DMS53 (cell line): Measurements from ENCODE around the gene AMPH.
A peak's percentile ranks its signal among the peaks of the same experiment; 100 is the strongest.
"Not testable (repeated sequence)": the region's sequence is repeated elsewhere in the genome, so short reads cannot be mapped to it uniquely, and the experiment has no call there.

Source experiments
- DNase-seq: peaks from one replicate; lab custom pipeline; 2025; lab: John Stamatoyannopoulos, UW

Gene AMPH

GRCh38 chr7:38349869-38350583 is 281.1 kb downstream of the AMPH start:
- DNase-seq = peak; percentile 36

GRCh38 chr7:38349126-38349795 is 281.9 kb downstream of the AMPH start:
- not testable (repeated sequence) for DNase-seq

DNA sequence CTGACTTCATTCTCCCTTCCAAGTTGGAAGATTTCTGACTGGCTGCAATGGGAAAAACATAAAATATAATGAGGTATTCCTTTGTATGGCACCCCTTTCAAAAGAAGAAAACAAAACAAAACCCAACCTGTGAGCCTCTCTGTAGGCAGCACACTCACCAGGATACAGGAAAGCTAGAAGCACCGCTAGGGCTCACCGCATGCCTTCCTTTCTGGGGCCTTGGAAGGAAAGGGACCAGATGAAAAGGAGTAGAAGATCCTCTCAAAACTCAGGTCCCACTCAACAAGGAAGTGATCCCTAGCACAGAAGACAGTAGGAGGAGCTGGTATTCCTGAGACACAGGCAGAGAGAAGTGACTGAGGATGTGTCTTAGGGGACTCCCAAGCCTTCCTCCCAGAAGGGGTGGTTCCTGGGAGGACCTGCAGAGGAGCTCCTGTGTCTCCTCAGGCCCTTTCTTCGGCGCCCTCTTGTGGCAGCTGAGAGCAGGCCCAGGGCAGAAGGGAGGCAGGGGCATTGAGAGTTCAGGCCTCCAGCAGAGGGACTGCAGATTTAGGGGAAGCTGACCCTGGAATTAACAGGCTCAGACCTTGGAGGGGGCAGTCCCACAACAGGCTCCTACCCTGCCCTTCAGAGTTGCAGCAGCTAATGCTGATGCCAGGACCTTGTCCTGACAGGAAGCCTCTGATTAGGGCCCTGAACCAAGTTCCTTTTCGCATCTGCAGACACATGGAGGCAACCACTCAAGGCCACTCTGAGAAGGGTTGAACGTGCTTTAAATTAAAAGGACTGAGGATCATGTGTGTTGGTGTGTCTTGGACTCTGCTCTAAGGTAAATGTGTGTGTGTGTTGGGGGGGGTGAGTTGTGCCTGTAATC is 285.6 kb downstream of the AMPH start:
- DNase-seq = peak; percentile 78

DNA sequence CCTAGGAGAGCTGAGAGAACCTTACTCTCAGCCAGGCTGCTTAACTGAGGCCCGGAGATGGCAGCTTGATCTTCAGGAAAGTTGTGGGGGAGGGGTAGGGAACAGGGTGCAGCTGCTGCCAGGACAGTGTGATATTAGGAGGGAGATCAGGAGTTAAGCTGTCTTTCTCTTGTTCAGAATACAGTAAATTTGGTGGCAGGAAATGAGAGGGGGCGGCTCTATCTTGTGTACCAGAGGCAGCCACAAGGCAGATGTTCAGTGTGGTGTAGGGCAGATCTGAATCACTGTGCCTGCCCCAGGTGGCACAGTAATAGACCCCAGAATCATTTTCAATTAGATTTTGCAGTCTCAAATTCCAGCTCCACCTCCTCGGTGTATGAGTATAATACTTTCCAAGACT is 286.4 kb downstream of the AMPH start:
- peak; percentile 57 for DNase-seq

DNA sequence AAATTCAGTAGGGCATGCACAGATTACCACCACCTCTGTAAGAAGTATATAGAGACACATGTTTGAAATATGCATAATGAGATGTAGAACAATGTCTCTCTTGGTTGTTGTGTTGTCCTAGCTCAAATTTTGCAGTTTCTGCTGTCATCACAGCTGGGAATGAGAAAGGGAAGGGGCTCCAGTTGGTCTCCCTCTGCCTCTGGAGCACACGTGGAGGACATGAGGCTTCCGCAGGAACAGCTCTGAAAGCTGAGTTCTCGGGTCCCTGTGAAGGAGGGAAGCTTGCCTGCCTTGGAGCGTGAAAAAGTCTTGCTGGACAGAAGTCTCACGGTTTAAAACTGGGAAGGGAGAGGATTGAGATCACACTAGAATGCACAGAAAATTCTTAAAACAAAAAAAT is 289.0 kb downstream of the AMPH start:
- DNase-seq = not testable (repeated sequence)

DNA sequence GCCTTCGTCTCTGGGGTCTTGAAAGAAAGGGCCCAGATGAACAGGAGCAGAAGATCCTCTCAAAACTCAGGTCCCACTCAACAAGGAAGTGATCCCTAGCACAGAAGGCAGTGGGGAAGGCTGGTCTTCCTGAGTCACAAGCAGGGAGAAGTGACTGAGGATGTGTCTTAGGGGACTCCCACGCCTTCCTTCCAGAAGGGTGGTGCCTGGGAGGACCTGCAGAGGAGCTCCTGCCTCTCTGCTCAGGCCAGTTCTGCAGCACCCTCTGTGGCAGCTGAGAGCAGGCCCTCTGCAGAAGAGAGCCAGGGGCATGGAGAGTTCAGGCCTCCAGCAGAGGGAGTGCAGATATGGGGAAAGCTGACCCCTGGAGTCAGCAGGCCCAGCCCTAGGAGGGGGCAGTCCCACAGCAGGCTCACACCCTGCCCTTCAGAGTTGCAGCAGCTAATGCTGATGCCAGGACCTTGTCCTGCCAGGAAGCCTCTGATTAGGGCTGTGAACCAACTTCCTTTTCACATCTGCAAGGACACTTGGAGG is 289.9 kb downstream of the AMPH start:
- DNase-seq = not testable (repeated sequence)

DNA sequence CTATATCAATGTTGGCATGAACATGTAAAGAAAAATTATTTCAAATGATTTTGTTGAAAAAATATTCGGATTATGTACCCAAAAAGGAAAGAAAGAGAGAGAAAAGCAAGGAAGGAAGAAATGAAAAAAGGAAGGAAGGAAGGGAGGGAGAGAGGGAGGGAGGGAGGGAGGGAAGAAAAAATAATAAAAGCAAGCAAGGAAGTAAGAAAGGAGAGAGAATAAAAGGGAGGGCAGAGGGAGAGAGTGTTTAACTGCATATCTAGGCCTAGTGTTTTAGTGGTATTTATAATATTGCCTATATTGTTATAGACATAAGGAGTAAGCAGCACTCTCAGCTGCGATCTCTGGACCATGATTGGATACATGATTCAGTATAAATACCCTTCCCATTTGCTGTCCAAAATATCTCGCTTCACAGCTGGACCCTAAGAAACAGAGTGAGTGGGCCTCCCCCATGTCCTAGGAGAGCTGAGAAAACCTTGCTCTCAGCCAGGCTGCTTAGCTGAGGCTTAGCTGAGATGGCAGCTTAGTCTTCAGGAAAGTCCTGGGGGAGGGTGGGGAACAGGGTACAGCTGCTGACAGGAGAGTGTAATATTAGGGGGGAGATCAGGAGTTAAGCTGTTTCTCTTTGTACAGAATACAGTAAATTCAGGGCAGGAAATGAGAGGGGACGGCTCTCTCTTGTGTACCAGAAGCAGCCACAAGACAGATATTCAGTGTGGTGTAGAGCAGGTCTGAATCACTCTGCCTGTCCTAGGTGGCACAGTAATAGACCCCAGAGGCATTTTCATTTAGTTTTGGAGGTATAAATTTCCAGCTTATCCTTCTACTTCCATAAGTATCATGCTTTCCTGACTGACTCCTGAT is 291.0 kb downstream of the AMPH start:
- no peak for DNase-seq

- not testable (repeated sequence) for DNase-seq
Measured at GRCh38 chr7:38336148-38336515, 295.0 kb downstream of the AMPH start.

- peak; percentile 92 for DNase-seq
Measured at GRCh38 chr7:38335492-38336147, 295.6 kb downstream of the AMPH start.

GRCh38 chr7:38335128-38335491 is 296.1 kb downstream of the AMPH start:
- DNase-seq = no peak

DNA sequence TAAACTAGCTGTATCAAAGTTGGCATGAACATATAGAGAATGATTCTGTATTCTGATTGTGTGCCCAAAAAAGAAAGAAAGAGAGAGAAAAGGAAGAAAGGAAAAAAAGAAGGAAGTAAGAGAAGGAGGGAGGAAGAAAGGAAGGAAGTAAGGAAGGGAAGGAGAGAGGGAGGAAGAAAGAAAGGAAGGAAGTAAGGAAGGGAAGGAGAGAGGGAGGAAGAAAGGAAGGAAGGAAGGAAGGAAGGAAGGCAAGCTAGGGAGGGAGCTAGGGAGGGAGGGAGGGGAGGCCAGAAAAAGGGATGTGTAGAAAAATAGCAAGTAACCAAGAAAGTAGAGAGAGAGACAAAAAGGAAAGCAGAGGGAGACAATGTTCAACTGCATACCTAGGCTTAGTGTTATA is 297.0 kb downstream of the AMPH start:
- no peak for DNase-seq
